HL-60/S4 treated with phorbol 12-myristate 13-acetate at 8.2 ng/mL for 4 days and 3 days (cell line): Measurements from ENCODE around the gene NEK6.

Source experiments
- in situ Hi-C: fragments of 300-500 bp; cut with MboI; formaldehyde crosslinking; loops from 2 replicates; pipeline ENCODE4 v1.15.0; 2022; ENCODE audit warnings: low sequenced_read_pairs

NEK6 gene

GRCh38 chr9:124312290-124313265, 54.8 kb downstream of the NEK6 start:
- in situ Hi-C loops, result no loop called here

- in situ Hi-C loops, result no loop called here
Measured at GRCh38 chr9:124313940-124314339, 56.2 kb downstream of the NEK6 start.

GRCh38 chr9:124315882-124316281, 58.1 kb downstream of the NEK6 start:
- in situ Hi-C loops, result no loop called here

- in situ Hi-C loops, result no loop called here
Measured at GRCh38 chr9:124320062-124320973, 62.6 kb downstream of the NEK6 start.

GRCh38 chr9:124321416-124321815, 63.7 kb downstream of the NEK6 start:
- in situ Hi-C loops, result no loop called here

- in situ Hi-C loops, result no loop called here
Measured at GRCh38 chr9:124321935-124322334, 64.2 kb downstream of the NEK6 start.

- in situ Hi-C loops, result no loop called here
Measured at GRCh38 chr9:124322618-124323432, 65.1 kb downstream of the NEK6 start.

- in situ Hi-C loops, result no loop called here
Measured at GRCh38 chr9:124323904-124324303, 66.2 kb downstream of the NEK6 start.

- in situ Hi-C loops, result no loop called here
Measured at GRCh38 chr9:124325816-124326215, 68.1 kb downstream of the NEK6 start.

- in situ Hi-C loops, result no loop called here
Measured at GRCh38 chr9:124326378-124326777, 68.6 kb downstream of the NEK6 start.

- in situ Hi-C loops, result no loop called here
Measured at GRCh38 chr9:124327491-124327890, 69.7 kb downstream of the NEK6 start.

- in situ Hi-C loops, result no loop called here
Measured at GRCh38 chr9:124328285-124328684, 70.5 kb downstream of the NEK6 start.

GRCh38 chr9:124329206-124329792, 71.5 kb downstream of the NEK6 start:
- in situ Hi-C loops, result no loop called here

GRCh38 chr9:124330011-124330697, 72.4 kb downstream of the NEK6 start:
- in situ Hi-C loops, result no loop called here

- in situ Hi-C loops, result no loop called here
Measured at GRCh38 chr9:124331580-124331979, 73.8 kb downstream of the NEK6 start.

- in situ Hi-C loops, result no loop called here
Measured at GRCh38 chr9:124332361-124333202, 74.8 kb downstream of the NEK6 start.

- in situ Hi-C loops, result no loop called here
Measured at GRCh38 chr9:124333203-124333579, 75.4 kb downstream of the NEK6 start.

GRCh38 chr9:124334568-124335319, 77.0 kb downstream of the NEK6 start:
- in situ Hi-C loops, result no loop called here
